Uterus (tissue), 2 donors: ENCODE measurements around the gene LEUTX.
"Not testable (repeated sequence)": the region's sequence is repeated elsewhere in the genome, so short reads cannot be mapped to it uniquely, and the experiment has no call there.

Experiments used
- CTCF ChIP-seq, 4 experiments: fragments of 200-600 bp in 2 of 4; fragments of 450-650 bp in 2 of 4; sonication (generic) in 2 of 4; IDR thresholded peaks; one replicate each; pipeline ENCODE4 v1.5.1; 2016 to 2019; ENCODE audit warnings: antibody characterized with exemption in 4 of 4, mild to moderate bottlenecking in 2 of 4, moderate library complexity in 1 of 4
- POLR2A ChIP-seq, 2 donors: fragments of 450-650 bp; IDR thresholded peaks; one replicate each; pipeline ENCODE4 v1.6.1; 2016; ENCODE audit warnings: antibody characterized with exemption in 2 of 2, mild to moderate bottlenecking in 1 of 2, moderate library complexity in 1 of 2

DNA sequence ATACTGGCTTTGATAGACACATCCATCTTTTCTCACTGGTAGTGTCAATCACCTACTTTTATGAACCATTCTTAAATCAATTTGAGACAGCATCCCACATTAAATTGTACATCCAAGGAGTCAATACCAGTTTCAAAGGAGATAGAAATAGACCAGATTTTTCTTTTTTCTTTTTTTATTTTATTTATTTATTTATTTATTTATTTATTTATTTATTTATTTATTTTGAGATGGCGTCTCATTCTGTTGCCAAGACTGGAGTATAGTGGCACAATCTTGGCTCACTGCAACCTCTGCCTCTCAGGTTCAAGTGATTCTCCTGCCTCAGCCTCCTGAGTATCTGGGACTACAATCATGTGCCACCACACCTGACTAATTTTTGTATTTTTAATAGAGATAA, 16.8 kb upstream of the LEUTX start:
- TF ChIP-seq CTCF, POLR2A (IDR thresholded peaks at IDR 0.05): not testable (repeated sequence)
